Muscle layer of duodenum (tissue), 2 donors: Measurements from ENCODE around the gene CHRNA1.

ENCODE experiments used
- H3K27ac ChIP-seq: one replicate; pipeline ENCODE4 v1.7.0; 2013; ENCODE audit warnings: mild to moderate bottlenecking, low read length
- H3K27me3 ChIP-seq: one replicate; pipeline ENCODE4 v1.7.0; 2013; ENCODE audit warnings: low read depth, mild to moderate bottlenecking, control low read depth, low read length
- H3K36me3 ChIP-seq, 2 donors: one replicate each; pipeline ENCODE4 v1.7.0; 2013; ENCODE audit warnings: low read length in 2 of 2, control low read depth in 1 of 2, mild to moderate bottlenecking in 1 of 2; ENCODE audit not compliant: insufficient read depth in 2 of 2, control insufficient read depth in 1 of 2
- H3K4me1 ChIP-seq, 2 donors: one replicate each; pipeline ENCODE4 v1.7.0; 2013; ENCODE audit warnings: low read length in 2 of 2, mild to moderate bottlenecking in 2 of 2, control low read depth in 1 of 2, moderate library complexity in 1 of 2; ENCODE audit not compliant: insufficient read depth in 2 of 2, control insufficient read depth in 1 of 2
- H3K4me3 ChIP-seq, 2 donors: one replicate each; pipeline ENCODE4 v1.7.0; 2013; ENCODE audit warnings: low read length in 2 of 2, low read depth in 1 of 2, mild to moderate bottlenecking in 1 of 2
- H3K9me3 ChIP-seq, 2 donors: one replicate each; pipeline ENCODE4 v1.7.0; 2013; ENCODE audit warnings: low read length in 2 of 2, control low read depth in 1 of 2, mild to moderate bottlenecking in 1 of 2; ENCODE audit not compliant: control insufficient read depth in 1 of 2
- donor health status: healthy.

The CHRNA1 gene

DNA sequence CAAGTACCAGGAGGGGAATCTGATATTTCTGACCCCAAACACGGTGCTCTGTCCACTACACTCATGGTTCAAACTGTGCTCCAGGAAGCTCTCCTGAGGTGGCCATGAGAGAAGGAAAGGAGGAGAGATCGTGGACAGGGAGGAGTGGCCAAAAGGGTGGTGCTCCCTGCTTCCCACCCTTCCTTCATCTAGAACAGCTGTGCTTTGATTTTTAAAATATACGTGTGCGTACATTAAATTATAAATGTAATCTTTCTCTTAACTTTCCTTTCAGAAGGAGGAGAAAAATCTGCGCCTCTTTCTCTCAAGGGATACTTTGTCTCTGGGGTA is 8.2 kb upstream of the CHRNA1 start:
- peaks cover 0 to 30% of the 10 kb centered on the region in 2 donors for H3K4me1 ChIP-seq
- H3K36me3 ChIP-seq, result no peaks in the 10 kb centered on the region
- no peak overlapping the region for H3K27ac ChIP-seq
- H3K27me3 ChIP-seq, result no peaks in the 10 kb centered on the region
- H3K9me3 ChIP-seq, result no peaks in the 10 kb centered on the region
- H3K4me3 ChIP-seq, result no peak overlapping the region

GRCh38 chr2:174771631-174772471 is 7.6 kb upstream of the CHRNA1 start:
- Histone ChIP-seq H3K9me3 (no peaks in the 10 kb centered on the region), H3K27me3 (no peaks in the 10 kb centered on the region), H3K36me3 (no peaks in the 10 kb centered on the region), H3K4me1 (peaks cover 0 to 24% of the 10 kb centered on the region in 2 donors), H3K27ac (no peak overlapping the region), H3K4me3 (no peak overlapping the region)

DNA sequence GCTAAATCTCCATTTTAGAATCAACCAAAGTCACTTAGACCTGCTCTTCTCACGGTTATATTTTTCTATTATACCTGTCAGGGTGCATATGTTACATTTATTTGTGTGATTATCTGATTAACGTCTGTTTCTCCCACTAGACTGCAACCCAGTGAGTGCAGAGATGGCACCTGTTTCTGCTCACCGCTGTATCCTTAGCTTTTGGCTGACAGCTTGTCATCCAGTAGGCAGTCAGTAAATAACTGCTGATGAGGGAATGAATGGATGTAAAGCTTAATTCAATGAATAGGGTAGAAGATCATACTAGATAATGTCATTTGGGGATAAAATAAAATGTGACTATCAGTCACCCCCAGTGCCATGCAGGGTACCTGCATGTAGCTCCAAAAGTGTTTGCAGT is 6.9 kb upstream of the CHRNA1 start:
- no peaks in the 10 kb centered on the region for H3K9me3 ChIP-seq
- H3K4me1 ChIP-seq, result peaks cover 0 to 20% of the 10 kb centered on the region in 2 donors
- no peaks in the 10 kb centered on the region for H3K27me3 ChIP-seq
- no peak overlapping the region for H3K4me3 ChIP-seq
- no peak overlapping the region for H3K27ac ChIP-seq
- no peaks in the 10 kb centered on the region for H3K36me3 ChIP-seq

GRCh38 chr2:174768557-174768956 is 4.3 kb upstream of the CHRNA1 start:
- H3K27me3 ChIP-seq, result no peaks in the 10 kb centered on the region
- peaks cover 0 to 18% of the 10 kb centered on the region in 2 donors for H3K4me1 ChIP-seq
- H3K27ac ChIP-seq, result no peak overlapping the region
- no peaks in the 10 kb centered on the region for H3K36me3 ChIP-seq
- no peak overlapping the region for H3K4me3 ChIP-seq
- no peaks in the 10 kb centered on the region for H3K9me3 ChIP-seq

DNA sequence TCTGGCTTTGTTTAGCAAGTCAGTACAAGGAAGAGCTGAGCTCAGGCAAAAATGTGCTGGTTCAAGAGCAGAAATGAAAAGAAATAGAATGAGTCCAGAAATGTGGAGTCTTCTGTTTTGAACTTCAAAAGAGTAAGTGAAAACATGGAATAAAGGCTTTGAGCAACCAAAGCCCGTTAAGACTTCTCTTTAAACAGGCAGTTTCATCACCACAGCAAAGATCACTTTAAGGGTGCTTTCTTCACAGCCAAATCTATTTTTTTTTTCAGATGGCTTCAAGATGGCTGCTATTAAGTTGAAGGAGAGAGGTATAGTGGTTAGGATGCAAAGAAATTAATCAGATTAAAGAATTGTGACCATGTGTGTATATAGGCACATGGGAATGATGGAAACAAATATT is 2.0 kb upstream of the CHRNA1 start:
- Histone ChIP-seq H3K27ac (no peak overlapping the region), H3K36me3 (no peaks in the 10 kb centered on the region), H3K27me3 (no peaks in the 10 kb centered on the region), H3K4me1 (no peaks in the 10 kb centered on the region), H3K9me3 (no peaks in the 10 kb centered on the region), H3K4me3 (no peak overlapping the region)

DNA sequence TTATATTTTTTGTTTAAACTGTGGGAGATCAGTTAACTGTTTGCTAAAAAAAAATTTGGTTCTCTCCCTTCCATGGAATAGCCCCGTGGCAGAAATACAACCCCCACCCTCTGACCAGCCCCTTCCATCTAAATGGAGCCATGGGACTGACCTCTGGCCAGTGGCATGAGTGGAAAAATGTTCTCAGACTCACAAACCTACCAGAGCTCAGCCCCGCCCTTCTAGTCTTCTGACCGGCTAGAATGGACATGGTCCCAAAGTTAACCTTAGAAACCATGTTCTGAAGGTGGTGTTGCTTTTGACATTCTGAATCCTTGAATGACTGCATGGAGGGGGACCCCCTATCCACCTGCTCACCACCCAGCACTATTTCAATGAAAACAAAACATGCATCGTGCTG is 1.3 kb upstream of the CHRNA1 start:
- Histone ChIP-seq H3K36me3 (no peaks in the 10 kb centered on the region), H3K4me1 (no peaks in the 10 kb centered on the region), H3K27ac (no peak overlapping the region), H3K4me3 (no peak overlapping the region), H3K9me3 (no peaks in the 10 kb centered on the region), H3K27me3 (no peaks in the 10 kb centered on the region)

DNA sequence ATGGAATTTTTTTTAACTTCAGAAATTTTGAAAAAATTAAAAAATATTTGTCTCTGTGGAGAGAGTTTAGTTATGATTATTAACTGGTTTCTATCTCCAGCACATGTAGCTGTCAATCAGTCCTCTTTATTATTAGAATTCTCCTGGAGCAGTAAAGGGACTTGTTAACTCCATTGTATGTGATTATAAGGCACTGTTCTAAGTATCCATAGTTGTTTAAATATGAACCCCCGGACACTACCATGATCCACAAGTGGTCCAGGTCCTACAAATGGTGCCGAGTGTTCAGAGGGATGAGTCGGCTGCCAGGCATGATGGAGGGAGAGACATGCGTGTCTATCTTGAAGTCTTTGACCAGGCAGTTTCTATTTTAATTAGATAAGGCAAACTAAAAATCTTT is 492 bp downstream of the CHRNA1 start:
- Histone ChIP-seq H3K4me3 (no peak overlapping the region), H3K9me3 (no peaks in the 10 kb centered on the region), H3K27me3 (no peaks in the 10 kb centered on the region), H3K4me1 (no peaks in the 10 kb centered on the region), H3K36me3 (no peaks in the 10 kb centered on the region), H3K27ac (no peak overlapping the region)

DNA sequence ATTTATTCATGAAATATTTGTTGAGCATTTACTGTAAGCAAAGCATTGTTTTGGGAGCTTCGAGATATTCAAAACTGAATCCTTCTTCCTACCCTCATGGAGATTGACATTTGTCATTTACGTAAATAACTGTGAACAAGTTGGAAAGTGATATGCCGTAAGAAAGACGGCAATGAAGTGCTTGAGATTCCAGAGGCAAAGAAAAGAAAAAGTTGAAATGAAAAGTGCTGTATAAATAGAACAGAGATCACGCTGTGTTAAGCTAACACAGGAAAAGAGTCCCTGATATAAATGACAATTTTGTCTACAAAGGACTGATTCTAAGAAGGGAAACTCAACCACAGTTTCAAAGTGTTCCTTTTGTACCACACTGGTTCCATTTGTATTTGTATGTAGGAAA is 1.8 kb downstream of the CHRNA1 start:
- no peaks in the 10 kb centered on the region for H3K27me3 ChIP-seq
- H3K4me1 ChIP-seq, result no peaks in the 10 kb centered on the region
- no peaks in the 10 kb centered on the region for H3K9me3 ChIP-seq
- no peaks in the 10 kb centered on the region for H3K36me3 ChIP-seq
- no peak overlapping the region for H3K4me3 ChIP-seq
- no peak overlapping the region for H3K27ac ChIP-seq

DNA sequence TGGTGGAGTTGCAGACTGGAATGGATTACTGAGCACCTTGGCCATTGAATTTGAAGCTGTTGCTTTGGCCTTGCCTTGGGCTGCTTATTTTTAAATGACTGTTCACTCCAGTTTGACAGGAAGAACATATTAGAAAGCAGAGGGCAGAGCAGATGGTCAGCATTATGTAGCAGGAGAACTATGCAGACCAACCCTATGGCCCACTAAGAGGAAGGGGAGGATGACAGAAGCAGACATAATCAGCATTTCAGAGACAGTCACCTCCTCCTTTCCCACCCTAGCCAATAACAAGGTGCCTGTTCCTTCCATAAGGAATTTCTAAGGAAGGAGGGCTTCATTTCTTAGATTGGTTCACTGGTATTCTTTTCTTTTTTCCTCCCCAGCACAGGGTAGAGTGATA is 2.4 kb downstream of the CHRNA1 start:
- no peak overlapping the region for H3K27ac ChIP-seq
- no peaks in the 10 kb centered on the region for H3K9me3 ChIP-seq
- H3K4me1 ChIP-seq, result no peaks in the 10 kb centered on the region
- H3K27me3 ChIP-seq, result no peaks in the 10 kb centered on the region
- H3K36me3 ChIP-seq, result no peaks in the 10 kb centered on the region
- H3K4me3 ChIP-seq, result no peak overlapping the region

DNA sequence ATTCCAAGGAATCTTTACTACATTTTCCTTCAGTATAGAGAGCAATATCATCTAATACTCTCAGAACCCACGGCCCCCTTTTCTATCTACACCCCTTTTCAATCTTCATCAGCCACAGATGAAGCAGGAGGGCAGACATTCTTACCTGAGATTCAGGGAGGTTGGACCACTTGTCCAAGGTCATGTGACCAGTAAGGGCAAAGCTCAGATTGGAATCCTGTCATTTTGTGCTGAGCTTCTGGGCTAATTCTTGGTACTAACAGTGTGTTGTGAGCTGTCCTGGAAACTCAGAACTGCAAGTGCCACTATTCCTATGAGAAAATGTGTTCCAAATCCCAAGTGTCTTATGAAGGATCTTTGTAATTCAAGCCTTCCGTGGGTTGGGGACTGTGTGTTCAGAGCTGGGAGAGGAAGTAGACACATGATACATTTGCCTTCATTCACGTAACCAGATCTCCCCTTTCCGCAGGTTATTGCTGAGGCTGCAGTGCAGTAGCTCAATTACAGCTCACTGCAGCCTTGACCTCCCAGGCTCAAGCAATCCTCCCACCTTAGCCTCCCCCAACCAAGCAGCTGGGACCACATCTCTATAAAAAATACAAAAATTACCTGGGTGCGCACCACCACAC is 3.3 kb downstream of the CHRNA1 start:
- Histone ChIP-seq H3K4me1 (no peaks in the 10 kb centered on the region), H3K9me3 (no peaks in the 10 kb centered on the region), H3K27me3 (no peaks in the 10 kb centered on the region), H3K4me3 (no peak overlapping the region), H3K36me3 (no peaks in the 10 kb centered on the region), H3K27ac (no peak overlapping the region)

- Histone ChIP-seq H3K9me3 (no peaks in the 10 kb centered on the region), H3K27ac (no peak overlapping the region), H3K36me3 (no peaks in the 10 kb centered on the region), H3K27me3 (no peaks in the 10 kb centered on the region), H3K4me1 (no peaks in the 10 kb centered on the region), H3K4me3 (no peak overlapping the region)
Measured at GRCh38 chr2:174759381-174760065, 4.7 kb downstream of the CHRNA1 start.
